Mucosa of descending colon (tissue), 3 donors: ENCODE measurements around the gene GDA. TPM values are rescaled to one million over a fixed set of nuclear protein-coding genes. Genes with fewer than 3 reads are reported as not detected.

Source experiments
- ATAC-seq: fragments of 200-7000 bp; cut with Tn5 transposase; one replicate; pipeline ENCODE4 v1.9.1; 2020; ENCODE audit warnings: mild to moderate bottlenecking, moderate library complexity
- DNase-seq, 3 donors: peaks; one replicate each; pipeline ENCODE4 v3.0.0-alpha.2; 2020
- H3K36me3 ChIP-seq: fragments of 200-600 bp; one replicate; pipeline ENCODE4 v1.8.0; 2021; ENCODE audit warnings: low read depth, mild to moderate bottlenecking
- H3K4me1 ChIP-seq: fragments of 200-600 bp; one replicate; pipeline ENCODE4 v1.8.0; 2021; ENCODE audit warnings: low read depth, mild to moderate bottlenecking
- H3K4me3 ChIP-seq: fragments of 200-600 bp; one replicate; pipeline ENCODE4 v1.8.0; 2021; ENCODE audit warnings: mild to moderate bottlenecking
- H3K9me3 ChIP-seq: fragments of 200-600 bp; one replicate; pipeline ENCODE4 v1.8.0; 2021; ENCODE audit warnings: mild to moderate bottlenecking
- CTCF ChIP-seq: fragments of 200-600 bp; IDR thresholded peaks from one replicate; pipeline ENCODE4 v1.8.0; 2022; ENCODE audit warnings: antibody characterized with exemption, mild to moderate bottlenecking
- intact Hi-C, 2 donors: fragments of 100-400 bp; cut with DNase I in 1 of 2; cut with micrococcal nuclease in 1 of 2; formaldehyde crosslinking; loops; one replicate each; pipeline versions ENCODE4 v1.11.0 to v1.11.1; 2022; cut with DNase I, micrococcal nuclease
- long read RNA-seq, 2 donors: library from polyadenylated mRNA; unstranded; transcript quantifications; one replicate each; pipeline ENCODE4 v2.0.0, GENCODE V29; 2019 to 2021
- total RNA-seq, 3 donors: library from RNA; stranded (reverse); fragmentation: NEBNext Ultra II Directional in 2 of 3; extraction: Animal tissue kit (Norgen Biotek cat#: 25700) in 2 of 3; gene quantifications; one replicate each; pipeline versions ENCODE4 v1.2.1 to v1.2.4, GENCODE V29; 2021 to 2023
- donor health status: DM: no; HTN: no; CAD: no; lungs with moderate emphysema.
- donor health status: DM: no; HTN: no; CAD: no.
- donor health status: DM: no; HTN: yes; CAD: no.

The GDA gene
- 10 to 100 TPM; 28.7 to 65.5 (median 30.1) TPM for total RNA-seq
- long read RNA-seq, donor 1, full-length matches to known transcripts: 15 of 34 reads
- long read RNA-seq, donor 1, partial matches to known transcripts: 6 of 34 reads
- long read RNA-seq, donor 1, other reads (novel, unspliced or antisense): 13 of 34 reads
- long read RNA-seq, donor 2, full-length matches to known transcripts: 6 of 19 reads
- long read RNA-seq, donor 2, partial matches to known transcripts: 4 of 19 reads
- long read RNA-seq, donor 2, other reads (novel, unspliced or antisense): 9 of 19 reads

GRCh38 chr9:72149231-72149975, at the start of gene GDA:
GDA (plus strand) TSS chr9:72149440; CDS start chr9:72149560, 120 bp downstream.
- peak; percentile 73 to 81 (median 74) for DNase-seq
- ATAC-seq: peak; percentile 86
- intact Hi-C loops: no loop called here
- Histone ChIP-seq H3K4me3 (peak within 1 kb of the TSS; percentile 17), H3K9me3 (no peaks in the 10 kb centered on the region), H3K36me3 (no peaks in the 10 kb centered on the region), H3K4me1 (peaks cover 3% of the 10 kb centered on the region)
- no peak for TF ChIP-seq CTCF

- TF ChIP-seq CTCF: no peak
- no peak overlapping the region for H3K4me3 ChIP-seq
- no peak for ATAC-seq
- H3K4me1 ChIP-seq: no peaks in the 10 kb centered on the region
- H3K9me3 ChIP-seq: no peaks in the 10 kb centered on the region
- intact Hi-C loops: no loop called here
- DNase-seq: no peak
- no peaks in the 10 kb centered on the region for H3K36me3 ChIP-seq
Observed at GRCh38 chr9:72102520-72102919, 46.7 kb upstream of the GDA start.

- Histone ChIP-seq H3K36me3 (no peaks in the 10 kb centered on the region), H3K4me3 (no peak overlapping the region), H3K4me1 (no peaks in the 10 kb centered on the region), H3K9me3 (no peaks in the 10 kb centered on the region)
- TF ChIP-seq CTCF: no peak
- ATAC-seq (no peak), DNase-seq (no peak)
- intact Hi-C loops: no loop called here
Observed at GRCh38 chr9:72113056-72113455, 36.2 kb upstream of the GDA start.

GRCh38 chr9:72119853-72120252, 29.4 kb upstream of the GDA start:
- H3K36me3 ChIP-seq: no peaks in the 10 kb centered on the region
- H3K4me1 ChIP-seq: peaks cover 13% of the 10 kb centered on the region
- H3K4me3 ChIP-seq: no peak overlapping the region
- no peak for TF ChIP-seq CTCF
- no peaks in the 10 kb centered on the region for H3K9me3 ChIP-seq
- DNase-seq (no peak), ATAC-seq (peak; percentile 71)
- intact Hi-C loops: no loop called here

- no peak overlapping the region for H3K4me3 ChIP-seq
- no peak for DNase-seq
- ATAC-seq: no peak
- H3K36me3 ChIP-seq: no peaks in the 10 kb centered on the region
- peaks cover 5% of the 10 kb centered on the region for H3K4me1 ChIP-seq
- intact Hi-C loops: no loop called here
- H3K9me3 ChIP-seq: no peaks in the 10 kb centered on the region
- no peak for TF ChIP-seq CTCF
Observed at GRCh38 chr9:72124947-72125346, 24.3 kb upstream of the GDA start.
